Measurements from ENCODE around the gene PRM1. TPM values are rescaled to one million over a fixed set of nuclear protein-coding genes. Genes with fewer than 3 reads are reported as not detected.

Gene PRM1
- total and polyA plus RNA-seq, 2 of the 13 experiments (the other 11 are each of a cell fraction or from before 2014, with no cell fraction given), result not detected

DNA sequence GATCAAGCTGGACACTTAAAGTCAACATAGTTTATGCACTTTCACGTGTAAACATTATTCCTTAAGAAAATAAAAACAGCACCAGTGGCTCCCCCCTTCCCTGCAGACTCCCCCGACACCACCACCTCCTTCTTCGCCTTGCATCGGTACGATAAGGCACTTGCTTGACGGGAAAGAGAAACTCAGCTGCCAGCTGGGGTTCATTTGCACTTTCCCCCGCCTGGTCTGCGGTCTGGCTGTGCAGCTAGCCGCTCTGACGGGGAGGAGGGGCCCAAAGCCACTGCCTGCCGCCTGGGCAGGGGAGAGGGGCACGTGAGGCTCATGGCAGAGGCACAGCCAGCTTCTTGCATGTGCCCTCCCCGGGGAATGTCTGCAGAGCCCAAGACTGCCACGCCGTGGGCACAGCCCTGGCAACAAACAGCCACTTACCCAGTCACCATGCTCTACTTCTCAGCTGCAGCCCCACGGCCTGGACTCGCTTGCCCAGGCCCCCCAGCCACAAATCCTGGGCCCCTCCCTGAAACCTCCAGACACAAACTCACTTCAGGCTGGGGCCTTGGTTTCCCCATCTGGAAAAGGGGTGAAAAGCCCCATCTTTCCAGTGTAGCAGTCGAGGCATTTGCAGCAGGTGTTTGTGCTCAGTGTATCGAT, 16.5 kb upstream of the PRM1 start (continued):
- TF ChIP-seq ZNF292 (CRISPR knock-in tag; IDR thresholded peaks at IDR 0.05; ENCODE audit: borderline replicate concordance, low read depth) (peak; percentile 97), FOXA3 (CRISPR knock-in tag; IDR thresholded peaks at IDR 0.05) (no peak), ZNF12 (CRISPR knock-in tag; IDR thresholded peaks at IDR 0.05) (no peak; the same call in 1 of the 2 replicates), MEIS2 (CRISPR knock-in tag; IDR thresholded peaks at IDR 0.05) (peak; percentile 62), ZNF264 (CRISPR knock-in tag; IDR thresholded peaks at IDR 0.05) (no peak; the same call in 1 of the 2 replicates), MIER2 (CRISPR knock-in tag; IDR thresholded peaks at IDR 0.05) (no peak), RBM22 (optimal IDR thresholded peaks at IDR 0.05; ENCODE audit: low read length) (no peak), ZNF776 (CRISPR knock-in tag; IDR thresholded peaks at IDR 0.05) (no peak; the same call in 1 of the 2 replicates), ZNF253 (CRISPR knock-in tag; IDR thresholded peaks at IDR 0.05; ENCODE audit: borderline replicate concordance) (no peak), MTF2 (CRISPR knock-in tag; IDR thresholded peaks at IDR 0.05; ENCODE audit: borderline replicate concordance) (no peak), FIP1L1 (IDR thresholded peaks at IDR 0.05; ENCODE audit: borderline replicate concordance, insufficient read depth, low read depth, low read length) (no peak), TOPORS (CRISPR knock-in tag; IDR thresholded peaks at IDR 0.05) (0 out of 2 replicates have a peak, but pooled peaks have one; percentile 69), ZNF672 (CRISPR knock-in tag; IDR thresholded peaks at IDR 0.05) (no peak), ZFX (CRISPR knock-in tag; IDR thresholded peaks at IDR 0.05; ENCODE audit: low read depth) (peak; percentile 56; the same call in 1 of the 2 replicates), NFKBIZ (CRISPR knock-in tag; IDR thresholded peaks at IDR 0.05) (no peak; the same call in 1 of the 2 replicates), AKAP8 (CRISPR knock-in tag; IDR thresholded peaks at IDR 0.05) (peak; percentile 55; the same call in 1 of the 2 replicates), MTA3 (CRISPR knock-in tag; IDR thresholded peaks at IDR 0.05) (no peak), NFE2 (CRISPR knock-in tag; IDR thresholded peaks at IDR 0.05) (peak; percentile 34; the same call in 1 of the 2 replicates), GABPB1 (CRISPR knock-in tag; IDR thresholded peaks at IDR 0.05) (peak; percentile 61; the same call in 1 of the 2 replicates), CCAR2 (optimal IDR thresholded peaks at IDR 0.05; ENCODE audit: low read depth, low read length) (no peak), NFE2L1 (CRISPR knock-in tag; IDR thresholded peaks at IDR 0.05; ENCODE audit: borderline replicate concordance) (no peak)
- TF ChIP-seq, protein P1, sequence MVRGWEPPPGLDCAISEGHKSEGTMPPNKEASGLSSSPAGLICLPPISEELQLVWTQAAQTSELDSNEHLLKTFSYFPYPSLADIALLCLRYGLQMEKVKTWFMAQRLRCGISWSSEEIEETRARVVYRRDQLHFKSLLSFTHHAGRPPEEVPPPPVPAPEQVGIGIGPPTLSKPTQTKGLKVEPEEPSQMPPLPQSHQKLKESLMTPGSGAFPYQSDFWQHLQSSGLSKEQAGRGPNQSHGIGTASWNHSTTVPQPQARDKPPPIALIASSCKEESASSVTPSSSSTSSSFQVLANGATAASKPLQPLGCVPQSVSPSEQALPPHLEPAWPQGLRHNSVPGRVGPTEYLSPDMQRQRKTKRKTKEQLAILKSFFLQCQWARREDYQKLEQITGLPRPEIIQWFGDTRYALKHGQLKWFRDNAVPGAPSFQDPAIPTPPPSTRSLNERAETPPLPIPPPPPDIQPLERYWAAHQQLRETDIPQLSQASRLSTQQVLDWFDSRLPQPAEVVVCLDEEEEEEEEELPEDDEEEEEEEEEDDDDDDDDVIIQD (CRISPR knock-in tag; IDR thresholded peaks at IDR 0.05; ENCODE audit: low read depth), result no peak
- TF ChIP-seq, protein P2, sequence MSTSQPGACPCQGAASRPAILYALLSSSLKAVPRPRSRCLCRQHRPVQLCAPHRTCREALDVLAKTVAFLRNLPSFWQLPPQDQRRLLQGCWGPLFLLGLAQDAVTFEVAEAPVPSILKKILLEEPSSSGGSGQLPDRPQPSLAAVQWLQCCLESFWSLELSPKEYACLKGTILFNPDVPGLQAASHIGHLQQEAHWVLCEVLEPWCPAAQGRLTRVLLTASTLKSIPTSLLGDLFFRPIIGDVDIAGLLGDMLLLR (CRISPR knock-in tag; IDR thresholded peaks at IDR 0.05), result no peak
- TF ChIP-seq, protein P3, sequence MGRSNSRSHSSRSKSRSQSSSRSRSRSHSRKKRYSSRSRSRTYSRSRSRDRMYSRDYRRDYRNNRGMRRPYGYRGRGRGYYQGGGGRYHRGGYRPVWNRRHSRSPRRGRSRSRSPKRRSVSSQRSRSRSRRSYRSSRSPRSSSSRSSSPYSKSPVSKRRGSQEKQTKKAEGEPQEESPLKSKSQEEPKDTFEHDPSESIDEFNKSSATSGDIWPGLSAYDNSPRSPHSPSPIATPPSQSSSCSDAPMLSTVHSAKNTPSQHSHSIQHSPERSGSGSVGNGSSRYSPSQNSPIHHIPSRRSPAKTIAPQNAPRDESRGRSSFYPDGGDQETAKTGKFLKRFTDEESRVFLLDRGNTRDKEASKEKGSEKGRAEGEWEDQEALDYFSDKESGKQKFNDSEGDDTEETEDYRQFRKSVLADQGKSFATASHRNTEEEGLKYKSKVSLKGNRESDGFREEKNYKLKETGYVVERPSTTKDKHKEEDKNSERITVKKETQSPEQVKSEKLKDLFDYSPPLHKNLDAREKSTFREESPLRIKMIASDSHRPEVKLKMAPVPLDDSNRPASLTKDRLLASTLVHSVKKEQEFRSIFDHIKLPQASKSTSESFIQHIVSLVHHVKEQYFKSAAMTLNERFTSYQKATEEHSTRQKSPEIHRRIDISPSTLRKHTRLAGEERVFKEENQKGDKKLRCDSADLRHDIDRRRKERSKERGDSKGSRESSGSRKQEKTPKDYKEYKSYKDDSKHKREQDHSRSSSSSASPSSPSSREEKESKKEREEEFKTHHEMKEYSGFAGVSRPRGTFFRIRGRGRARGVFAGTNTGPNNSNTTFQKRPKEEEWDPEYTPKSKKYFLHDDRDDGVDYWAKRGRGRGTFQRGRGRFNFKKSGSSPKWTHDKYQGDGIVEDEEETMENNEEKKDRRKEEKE (IDR thresholded peaks at IDR 0.05), result no peak
- TF ChIP-seq, protein P4, sequence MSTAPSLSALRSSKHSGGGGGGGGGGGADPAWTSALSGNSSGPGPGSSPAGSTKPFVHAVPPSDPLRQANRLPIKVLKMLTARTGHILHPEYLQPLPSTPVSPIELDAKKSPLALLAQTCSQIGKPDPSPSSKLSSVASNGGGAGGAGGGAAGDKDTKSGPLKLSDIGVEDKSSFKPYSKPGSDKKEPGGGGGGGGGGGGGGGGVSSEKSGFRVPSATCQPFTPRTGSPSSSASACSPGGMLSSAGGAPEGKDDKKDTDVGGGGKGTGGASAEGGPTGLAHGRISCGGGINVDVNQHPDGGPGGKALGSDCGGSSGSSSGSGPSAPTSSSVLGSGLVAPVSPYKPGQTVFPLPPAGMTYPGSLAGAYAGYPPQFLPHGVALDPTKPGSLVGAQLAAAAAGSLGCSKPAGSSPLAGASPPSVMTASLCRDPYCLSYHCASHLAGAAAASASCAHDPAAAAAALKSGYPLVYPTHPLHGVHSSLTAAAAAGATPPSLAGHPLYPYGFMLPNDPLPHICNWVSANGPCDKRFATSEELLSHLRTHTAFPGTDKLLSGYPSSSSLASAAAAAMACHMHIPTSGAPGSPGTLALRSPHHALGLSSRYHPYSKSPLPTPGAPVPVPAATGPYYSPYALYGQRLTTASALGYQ (CRISPR knock-in tag; IDR thresholded peaks at IDR 0.05), result peak; percentile 66; the same call in 1 of the 2 replicates
